HepG2 (cell line): Measurements from ENCODE around the gene TMEM95. TPM values are rescaled to one million over a fixed set of nuclear protein-coding genes. Genes with fewer than 3 reads are reported as not detected.

Experiments
- ADNP ChIP-seq: sonication (generic); formaldehyde crosslinking; IDR thresholded peaks from 2 replicates; pipeline ENCODE4 v1.4.0; 2020; ENCODE audit warnings: missing genetic modification reagents
- CAMTA2 ChIP-seq: sonication (generic); formaldehyde crosslinking; IDR thresholded peaks from 2 replicates; pipeline ENCODE4 v1.4.0; 2020; ENCODE audit warnings: mild to moderate bottlenecking, missing genetic modification reagents, borderline replicate concordance
- EEA1 ChIP-seq: sonication (generic); formaldehyde crosslinking; IDR thresholded peaks from 2 replicates; pipeline ENCODE4 v1.5.1; 2020; ENCODE audit warnings: mild to moderate bottlenecking, missing genetic modification reagents, borderline replicate concordance
- FOXM1 ChIP-seq: sonication (generic); formaldehyde crosslinking; IDR thresholded peaks from 2 replicates; pipeline ENCODE4 v1.5.0; 2020; ENCODE audit warnings: missing genetic modification reagents
- GPN1 ChIP-seq: sonication (generic); formaldehyde crosslinking; IDR thresholded peaks from 2 replicates; pipeline ENCODE4 v1.5.1; 2020; ENCODE audit warnings: missing genetic modification reagents, borderline replicate concordance
- HDAC1 ChIP-seq: sonication (generic); formaldehyde crosslinking; IDR thresholded peaks from 2 replicates; pipeline ENCODE4 v1.5.1; 2020; ENCODE audit warnings: mild to moderate bottlenecking, missing genetic modification reagents
- ISX ChIP-seq: sonication (generic); formaldehyde crosslinking; conservative IDR thresholded peaks from 2 replicates; pipeline ENCODE4 v1.5.0; 2020; ENCODE audit warnings: missing genetic modification reagents
- MAZ ChIP-seq, 2 experiments: sonication (generic) in 1 of 2; formaldehyde crosslinking in 1 of 2; IDR thresholded peaks; 2 replicates each; pipeline versions ENCODE4 v1.5.0 to v1.6.1; 2012 to 2020; ENCODE audit warnings: low read depth in 2 of 2, mild to moderate bottlenecking in 2 of 2, borderline replicate concordance in 1 of 2, improper control_type of control experiment in 1 of 2, low read length in 1 of 2, missing genetic modification reagents in 1 of 2, moderate library complexity in 1 of 2
- MYNN ChIP-seq: sonication (generic); formaldehyde crosslinking; IDR thresholded peaks from 2 replicates; pipeline ENCODE4 v1.4.0; 2020; ENCODE audit warnings: mild to moderate bottlenecking, low read depth, missing genetic modification reagents
- NRL ChIP-seq: sonication (generic); formaldehyde crosslinking; IDR thresholded peaks from 2 replicates; pipeline ENCODE4 v1.5.0; 2020; ENCODE audit warnings: missing genetic modification reagents, mild to moderate bottlenecking, moderate library complexity, borderline replicate concordance
- REL ChIP-seq: sonication (generic); formaldehyde crosslinking; conservative IDR thresholded peaks from 2 replicates; pipeline ENCODE4 v1.8.0; 2022; ENCODE audit warnings: mild to moderate bottlenecking, missing genetic modification reagents, moderate library complexity
- THYN1 ChIP-seq: sonication (generic); formaldehyde crosslinking; IDR thresholded peaks from 2 replicates; pipeline ENCODE4 v1.8.1; 2023; ENCODE audit warnings: low read depth, mild to moderate bottlenecking, moderate library complexity, missing genetic modification reagents, borderline replicate concordance
- ZNF572 ChIP-seq: sonication (generic); formaldehyde crosslinking; IDR thresholded peaks from 2 replicates; pipeline ENCODE4 v1.5.1; 2020; ENCODE audit warnings: mild to moderate bottlenecking, missing genetic modification reagents
- polyA plus RNA-seq, 8 experiments: library from polyadenylated mRNA; depleted of rRNA in 3 of 8; stranded (reverse) in 7 of 8; unstranded in 1 of 8; fragments of >200 nt; fragmentation: Illumina TruSeq in 4 of 8; extraction: Trizol in 4 of 8; gene quantifications; 2 replicates each; pipeline versions ENCODE4 v1.2.1 to v1.2.3, GENCODE V29; 2011 to 2016; ENCODE audit warnings: low read depth in 4 of 8, missing spikeins in 1 of 8, mixed read lengths in 1 of 8; ENCODE audit not compliant: insufficient read depth in 1 of 8
- total RNA-seq, 5 experiments: library from RNA; depleted of rRNA; stranded (reverse); fragments of >200 nt; fragmentation: Illumina TruSeq; extraction: Trizol; gene quantifications; 2 replicates each; pipeline ENCODE4 v1.2.3, GENCODE V29; 2016; ENCODE audit warnings: low read depth in 1 of 5
- TF ChIP-seq, protein P1 (sequence below): sonication (generic); formaldehyde crosslinking; IDR thresholded peaks from 2 replicates; pipeline ENCODE4 v1.8.0; 2022; ENCODE audit warnings: mild to moderate bottlenecking, missing genetic modification reagents; ENCODE audit not compliant: insufficient replicate concordance
- TF ChIP-seq, protein P2 (sequence below): sonication (generic); formaldehyde crosslinking; conservative IDR thresholded peaks from 2 replicates; pipeline ENCODE4 v1.8.1; 2023; ENCODE audit warnings: missing genetic modification reagents
- TF ChIP-seq, protein P3 (sequence below): sonication (generic); formaldehyde crosslinking; IDR thresholded peaks from 2 replicates; pipeline ENCODE4 v1.8.0; 2022; ENCODE audit warnings: missing genetic modification reagents, mild to moderate bottlenecking, inconsistent platforms, borderline replicate concordance
- TF ChIP-seq, protein P4 (sequence below): sonication (generic); formaldehyde crosslinking; IDR thresholded peaks from 2 replicates; pipeline ENCODE4 v1.4.0; 2020; ENCODE audit warnings: missing genetic modification reagents
- TF ChIP-seq, protein P5 (sequence below): sonication (generic); formaldehyde crosslinking; IDR thresholded peaks from 2 replicates; pipeline ENCODE4 v1.4.0; 2020; ENCODE audit warnings: mild to moderate bottlenecking, missing genetic modification reagents

Gene TMEM95
- total and polyA plus RNA-seq, 2 of the 13 experiments (the other 11 are each of a cell fraction or from before 2014, with no cell fraction given), result not detected

DNA sequence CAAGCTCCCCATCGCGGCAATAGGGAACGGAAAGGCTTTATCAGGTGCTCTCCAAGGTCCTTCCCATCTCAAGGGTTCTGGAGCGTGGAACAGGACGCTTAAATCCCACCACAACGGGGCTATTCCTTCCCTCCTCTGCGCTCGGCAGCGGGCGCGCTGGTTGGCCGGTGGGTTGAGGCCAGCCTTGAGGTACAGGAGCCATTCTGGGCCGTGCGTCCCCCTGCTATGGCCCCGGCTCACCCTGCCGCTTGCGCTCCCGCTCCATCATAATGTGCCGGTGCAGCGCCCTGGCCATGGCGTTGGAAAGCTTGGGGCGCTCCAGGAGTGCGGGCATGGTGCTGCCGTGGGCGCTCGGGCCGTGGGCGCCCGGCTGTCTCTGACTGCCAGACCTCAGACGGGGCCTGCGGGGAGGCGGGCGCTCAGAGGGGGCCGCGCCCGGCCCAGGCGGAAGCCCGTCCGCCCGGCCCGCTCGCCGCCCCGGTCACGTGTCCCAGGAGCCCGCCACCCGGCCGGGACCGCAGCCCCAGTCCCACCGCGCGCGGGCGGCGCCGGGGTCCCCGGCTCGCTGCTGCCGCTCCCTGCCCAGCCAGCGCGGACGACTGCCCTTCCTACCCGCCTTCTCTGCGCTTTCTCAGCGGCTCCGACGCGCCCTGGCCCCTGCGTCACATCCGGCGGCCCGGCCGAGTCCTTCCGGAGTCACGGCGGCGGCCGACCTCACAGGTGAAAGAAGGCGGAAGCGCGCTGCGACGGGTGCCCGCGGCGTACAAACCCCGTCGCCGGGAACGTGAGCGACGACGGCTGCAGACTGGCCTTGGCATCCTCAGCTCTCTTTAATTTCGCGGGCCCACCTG lies 40.0 kb upstream of the TMEM95 start, which contains the start of gene GPS2 (continued):
- TF ChIP-seq NRL (CRISPR knock-in tag) (no peak), ISX (CRISPR knock-in tag) (no peak; the same call in 1 of the 2 replicates), EEA1 (CRISPR knock-in tag) (no peak), ZNF572 (CRISPR knock-in tag) (no peak), HDAC1 (CRISPR knock-in tag) (peak; percentile 99), MYNN (CRISPR knock-in tag) (no peak), GPN1 (CRISPR knock-in tag) (no peak; the same call in 1 of the 2 replicates), MAZ (IDR thresholded peaks at IDR 0.05; ENCODE audit: borderline replicate concordance, low read depth, low read length) (no peak), MAZ (CRISPR knock-in tag; IDR thresholded peaks at IDR 0.05; ENCODE audit: low read depth) (0 out of 2 replicates have a peak, but pooled peaks have one; percentile 52), CAMTA2 (CRISPR knock-in tag) (no peak), THYN1 (peak; percentile 37; the same call in 1 of the 2 replicates), REL (peak; percentile 69; the same call in 1 of the 2 replicates), ADNP (CRISPR knock-in tag) (no peak), FOXM1 (CRISPR knock-in tag) (no peak)
- TF ChIP-seq, protein P1, sequence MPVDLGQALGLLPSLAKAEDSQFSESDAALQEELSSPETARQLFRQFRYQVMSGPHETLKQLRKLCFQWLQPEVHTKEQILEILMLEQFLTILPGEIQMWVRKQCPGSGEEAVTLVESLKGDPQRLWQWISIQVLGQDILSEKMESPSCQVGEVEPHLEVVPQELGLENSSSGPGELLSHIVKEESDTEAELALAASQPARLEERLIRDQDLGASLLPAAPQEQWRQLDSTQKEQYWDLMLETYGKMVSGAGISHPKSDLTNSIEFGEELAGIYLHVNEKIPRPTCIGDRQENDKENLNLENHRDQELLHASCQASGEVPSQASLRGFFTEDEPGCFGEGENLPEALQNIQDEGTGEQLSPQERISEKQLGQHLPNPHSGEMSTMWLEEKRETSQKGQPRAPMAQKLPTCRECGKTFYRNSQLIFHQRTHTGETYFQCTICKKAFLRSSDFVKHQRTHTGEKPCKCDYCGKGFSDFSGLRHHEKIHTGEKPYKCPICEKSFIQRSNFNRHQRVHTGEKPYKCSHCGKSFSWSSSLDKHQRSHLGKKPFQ (CRISPR knock-in tag), result no peak
- TF ChIP-seq, protein P2, sequence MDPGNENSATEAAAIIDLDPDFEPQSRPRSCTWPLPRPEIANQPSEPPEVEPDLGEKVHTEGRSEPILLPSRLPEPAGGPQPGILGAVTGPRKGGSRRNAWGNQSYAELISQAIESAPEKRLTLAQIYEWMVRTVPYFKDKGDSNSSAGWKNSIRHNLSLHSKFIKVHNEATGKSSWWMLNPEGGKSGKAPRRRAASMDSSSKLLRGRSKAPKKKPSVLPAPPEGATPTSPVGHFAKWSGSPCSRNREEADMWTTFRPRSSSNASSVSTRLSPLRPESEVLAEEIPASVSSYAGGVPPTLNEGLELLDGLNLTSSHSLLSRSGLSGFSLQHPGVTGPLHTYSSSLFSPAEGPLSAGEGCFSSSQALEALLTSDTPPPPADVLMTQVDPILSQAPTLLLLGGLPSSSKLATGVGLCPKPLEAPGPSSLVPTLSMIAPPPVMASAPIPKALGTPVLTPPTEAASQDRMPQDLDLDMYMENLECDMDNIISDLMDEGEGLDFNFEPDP (CRISPR knock-in tag), result no peak
- TF ChIP-seq, protein P3, sequence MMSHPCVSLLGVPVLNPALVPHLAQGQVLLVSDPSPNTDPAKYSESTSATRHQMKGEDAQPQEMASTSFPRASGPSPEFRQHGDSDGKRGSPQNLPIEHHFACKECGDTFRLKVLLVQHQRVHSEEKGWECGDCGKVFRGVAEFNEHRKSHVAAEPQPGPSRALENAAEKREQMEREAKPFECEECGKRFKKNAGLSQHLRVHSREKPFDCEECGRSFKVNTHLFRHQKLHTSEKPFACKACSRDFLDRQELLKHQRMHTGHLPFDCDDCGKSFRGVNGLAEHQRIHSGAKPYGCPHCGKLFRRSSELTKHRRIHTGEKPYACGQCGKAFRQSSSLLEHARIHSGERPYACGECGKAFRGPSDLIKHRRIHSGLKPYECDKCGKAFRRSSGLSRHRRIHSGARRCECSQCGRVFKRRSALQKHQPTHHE (CRISPR knock-in tag), result no peak
- TF ChIP-seq, protein P4, sequence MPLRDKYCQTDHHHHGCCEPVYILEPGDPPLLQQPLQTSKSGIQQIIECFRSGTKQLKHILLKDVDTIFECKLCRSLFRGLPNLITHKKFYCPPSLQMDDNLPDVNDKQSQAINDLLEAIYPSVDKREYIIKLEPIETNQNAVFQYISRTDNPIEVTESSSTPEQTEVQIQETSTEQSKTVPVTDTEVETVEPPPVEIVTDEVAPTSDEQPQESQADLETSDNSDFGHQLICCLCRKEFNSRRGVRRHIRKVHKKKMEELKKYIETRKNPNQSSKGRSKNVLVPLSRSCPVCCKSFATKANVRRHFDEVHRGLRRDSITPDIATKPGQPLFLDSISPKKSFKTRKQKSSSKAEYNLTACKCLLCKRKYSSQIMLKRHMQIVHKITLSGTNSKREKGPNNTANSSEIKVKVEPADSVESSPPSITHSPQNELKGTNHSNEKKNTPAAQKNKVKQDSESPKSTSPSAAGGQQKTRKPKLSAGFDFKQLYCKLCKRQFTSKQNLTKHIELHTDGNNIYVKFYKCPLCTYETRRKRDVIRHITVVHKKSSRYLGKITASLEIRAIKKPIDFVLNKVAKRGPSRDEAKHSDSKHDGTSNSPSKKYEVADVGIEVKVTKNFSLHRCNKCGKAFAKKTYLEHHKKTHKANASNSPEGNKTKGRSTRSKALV (CRISPR knock-in tag), result peak; percentile 46; the same call in 1 of the 2 replicates
- TF ChIP-seq, protein P5, sequence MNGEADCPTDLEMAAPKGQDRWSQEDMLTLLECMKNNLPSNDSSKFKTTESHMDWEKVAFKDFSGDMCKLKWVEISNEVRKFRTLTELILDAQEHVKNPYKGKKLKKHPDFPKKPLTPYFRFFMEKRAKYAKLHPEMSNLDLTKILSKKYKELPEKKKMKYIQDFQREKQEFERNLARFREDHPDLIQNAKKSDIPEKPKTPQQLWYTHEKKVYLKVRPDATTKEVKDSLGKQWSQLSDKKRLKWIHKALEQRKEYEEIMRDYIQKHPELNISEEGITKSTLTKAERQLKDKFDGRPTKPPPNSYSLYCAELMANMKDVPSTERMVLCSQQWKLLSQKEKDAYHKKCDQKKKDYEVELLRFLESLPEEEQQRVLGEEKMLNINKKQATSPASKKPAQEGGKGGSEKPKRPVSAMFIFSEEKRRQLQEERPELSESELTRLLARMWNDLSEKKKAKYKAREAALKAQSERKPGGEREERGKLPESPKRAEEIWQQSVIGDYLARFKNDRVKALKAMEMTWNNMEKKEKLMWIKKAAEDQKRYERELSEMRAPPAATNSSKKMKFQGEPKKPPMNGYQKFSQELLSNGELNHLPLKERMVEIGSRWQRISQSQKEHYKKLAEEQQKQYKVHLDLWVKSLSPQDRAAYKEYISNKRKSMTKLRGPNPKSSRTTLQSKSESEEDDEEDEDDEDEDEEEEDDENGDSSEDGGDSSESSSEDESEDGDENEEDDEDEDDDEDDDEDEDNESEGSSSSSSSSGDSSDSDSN (CRISPR knock-in tag), result peak; percentile 62
